Mucosa of rectum (tissue), 2 donors: ENCODE results near the gene CHERP.
A peak's percentile ranks its signal among the peaks of the same experiment; 100 is the strongest.
"Not testable (repeated sequence)": the region's sequence is repeated elsewhere in the genome, so short reads cannot be mapped to it uniquely, and the experiment has no call there.

Experiments
- H3K27ac ChIP-seq, 2 donors: one replicate each; pipeline ENCODE4 v1.7.0; 2013; ENCODE audit warnings: inconsistent platforms in 2 of 2, low read depth in 2 of 2, low read length in 2 of 2
- H3K27me3 ChIP-seq, 2 donors: one replicate each; pipeline ENCODE4 v1.7.0; 2013; ENCODE audit warnings: low read length in 2 of 2; ENCODE audit not compliant: control insufficient read depth in 2 of 2, insufficient read depth in 2 of 2
- H3K36me3 ChIP-seq, 2 donors: one replicate each; pipeline ENCODE4 v1.7.0; 2013; ENCODE audit warnings: low read length in 2 of 2; ENCODE audit not compliant: control insufficient read depth in 2 of 2, insufficient read depth in 2 of 2
- H3K4me1 ChIP-seq, 2 donors: one replicate each; pipeline ENCODE4 v1.7.0; 2013; ENCODE audit warnings: low read length in 2 of 2, mild to moderate bottlenecking in 1 of 2; ENCODE audit not compliant: control insufficient read depth in 2 of 2, insufficient read depth in 2 of 2
- H3K4me3 ChIP-seq, 2 donors: one replicate each; pipeline ENCODE4 v1.7.0; 2013; ENCODE audit warnings: low read length in 2 of 2
- H3K9ac ChIP-seq, 2 donors: one replicate each; pipeline ENCODE4 v1.7.0; 2013; ENCODE audit warnings: low read length in 2 of 2, low read depth in 1 of 2, mild to moderate bottlenecking in 1 of 2
- H3K9me3 ChIP-seq, 2 donors: one replicate each; pipeline ENCODE4 v1.7.0; 2013; ENCODE audit warnings: low read length in 2 of 2; ENCODE audit not compliant: control insufficient read depth in 2 of 2
- donor health status: healthy.
- donor health status: Normal muscosa, but diverticular disease.

CHERP gene

DNA sequence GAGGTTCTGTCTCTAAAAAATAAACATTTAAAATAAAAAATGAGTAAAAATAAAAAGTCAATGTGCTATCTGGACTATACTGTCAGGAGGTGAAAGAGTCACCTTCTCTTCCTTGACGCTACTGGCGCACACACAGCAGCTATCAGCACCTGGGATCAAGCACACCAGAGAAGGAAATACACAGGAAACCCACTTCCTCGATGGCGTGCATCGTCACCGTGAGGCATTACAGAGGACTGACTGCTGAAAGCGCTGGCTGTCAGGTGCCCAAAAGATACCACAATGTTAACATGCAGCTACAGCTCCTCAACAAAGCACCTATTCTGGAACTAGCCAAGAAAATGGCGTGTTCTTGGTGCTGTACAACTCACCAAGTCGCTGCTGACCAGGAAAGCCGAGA is 23.9 kb upstream of the CHERP start:
- no peaks in the 10 kb centered on the region for H3K9me3 ChIP-seq
- peak overlapping the region in 1 of 2 donors; percentile 64 for H3K27ac ChIP-seq
- H3K4me3 ChIP-seq: no peak overlapping the region
- no peaks in the 10 kb centered on the region for H3K27me3 ChIP-seq
- peaks cover 38 to 65% of the 10 kb centered on the region in 2 donors for H3K36me3 ChIP-seq
- no peak overlapping the region for H3K9ac ChIP-seq
- peaks cover 3 to 6% of the 10 kb centered on the region in 2 donors for H3K4me1 ChIP-seq

GRCh38 chr19:16564842-16565241 is 22.6 kb upstream of the CHERP start:
- Histone ChIP-seq H3K27me3 (no peaks in the 10 kb centered on the region), H3K9ac (no peak overlapping the region), H3K27ac (peak overlapping the region in 1 of 2 donors; percentile 17), H3K4me3 (no peak overlapping the region), H3K4me1 (peaks cover 0 to 3% of the 10 kb centered on the region in 2 donors), H3K36me3 (peaks cover 41 to 69% of the 10 kb centered on the region in 2 donors), H3K9me3 (no peaks in the 10 kb centered on the region)

GRCh38 chr19:16562608-16563025 is 20.4 kb upstream of the CHERP start:
- Histone ChIP-seq H3K9ac (no peak overlapping the region), H3K4me1 (peaks cover 0 to 3% of the 10 kb centered on the region in 2 donors), H3K36me3 (peaks cover 40 to 58% of the 10 kb centered on the region in 2 donors), H3K4me3 (no peak overlapping the region), H3K27ac (no peak overlapping the region), H3K27me3 (no peaks in the 10 kb centered on the region), H3K9me3 (no peaks in the 10 kb centered on the region)

DNA sequence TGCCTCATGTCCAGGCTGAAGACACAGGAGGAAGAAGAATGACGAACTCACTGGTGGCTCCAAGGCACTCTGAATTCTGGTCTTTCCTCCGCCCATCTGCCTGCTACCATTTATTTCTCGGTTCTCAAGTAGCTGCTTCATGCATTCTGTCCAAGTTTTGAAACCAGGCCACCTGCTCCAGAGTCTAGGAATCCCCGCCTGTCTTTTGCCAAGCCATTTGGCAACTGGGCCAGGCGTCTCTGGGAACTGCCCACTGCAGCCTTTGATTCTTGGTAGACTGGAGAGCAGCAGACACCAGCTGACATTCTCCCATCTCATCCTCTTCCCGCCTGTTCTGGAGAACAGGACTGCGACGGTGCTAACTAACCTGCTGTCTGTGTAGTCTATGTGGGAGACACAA is 19.1 kb upstream of the CHERP start:
- H3K9ac ChIP-seq: no peak overlapping the region
- peaks cover 0 to 3% of the 10 kb centered on the region in 2 donors for H3K4me1 ChIP-seq
- H3K4me3 ChIP-seq: no peak overlapping the region
- no peaks in the 10 kb centered on the region for H3K27me3 ChIP-seq
- H3K27ac ChIP-seq: no peak overlapping the region
- no peaks in the 10 kb centered on the region for H3K9me3 ChIP-seq
- peaks cover 38 to 58% of the 10 kb centered on the region in 2 donors for H3K36me3 ChIP-seq

GRCh38 chr19:16559780-16560276 is 17.6 kb upstream of the CHERP start:
- H3K4me3 ChIP-seq: no peak overlapping the region
- no peak overlapping the region for H3K9ac ChIP-seq
- H3K27me3 ChIP-seq: no peaks in the 10 kb centered on the region
- H3K9me3 ChIP-seq: no peaks in the 10 kb centered on the region
- H3K36me3 ChIP-seq: peaks cover 41 to 60% of the 10 kb centered on the region in 2 donors
- H3K27ac ChIP-seq: no peak overlapping the region
- peaks cover 0 to 3% of the 10 kb centered on the region in 2 donors for H3K4me1 ChIP-seq

- H3K27me3 ChIP-seq: no peaks in the 10 kb centered on the region
- H3K36me3 ChIP-seq: peaks cover 35 to 43% of the 10 kb centered on the region in 2 donors
- H3K9me3 ChIP-seq: no peaks in the 10 kb centered on the region
- no peaks in the 10 kb centered on the region for H3K4me1 ChIP-seq
- H3K9ac ChIP-seq: no peak overlapping the region
- H3K4me3 ChIP-seq: no peak overlapping the region
- H3K27ac ChIP-seq: no peak overlapping the region
Observed at GRCh38 chr19:16554776-16555175, 12.5 kb upstream of the CHERP start.

- not testable (repeated sequence) for H3K27ac ChIP-seq, H3K4me3 ChIP-seq, H3K9ac ChIP-seq, H3K4me1 ChIP-seq, H3K27me3 ChIP-seq, H3K9me3 ChIP-seq
- H3K36me3 ChIP-seq: peaks cover 29 to 34% of the 10 kb centered on the region in 2 donors
Observed at GRCh38 chr19:16551902-16552301, 9.7 kb upstream of the CHERP start.

- Histone ChIP-seq H3K4me1 (no peaks in the 10 kb centered on the region), H3K27me3 (no peaks in the 10 kb centered on the region), H3K36me3 (peaks cover 15% of the 10 kb centered on the region in 2 donors), H3K27ac (no peak overlapping the region), H3K9me3 (no peaks in the 10 kb centered on the region), H3K4me3 (no peak overlapping the region), H3K9ac (no peak overlapping the region)
Observed at GRCh38 chr19:16548956-16549355, 6.7 kb upstream of the CHERP start.

DNA sequence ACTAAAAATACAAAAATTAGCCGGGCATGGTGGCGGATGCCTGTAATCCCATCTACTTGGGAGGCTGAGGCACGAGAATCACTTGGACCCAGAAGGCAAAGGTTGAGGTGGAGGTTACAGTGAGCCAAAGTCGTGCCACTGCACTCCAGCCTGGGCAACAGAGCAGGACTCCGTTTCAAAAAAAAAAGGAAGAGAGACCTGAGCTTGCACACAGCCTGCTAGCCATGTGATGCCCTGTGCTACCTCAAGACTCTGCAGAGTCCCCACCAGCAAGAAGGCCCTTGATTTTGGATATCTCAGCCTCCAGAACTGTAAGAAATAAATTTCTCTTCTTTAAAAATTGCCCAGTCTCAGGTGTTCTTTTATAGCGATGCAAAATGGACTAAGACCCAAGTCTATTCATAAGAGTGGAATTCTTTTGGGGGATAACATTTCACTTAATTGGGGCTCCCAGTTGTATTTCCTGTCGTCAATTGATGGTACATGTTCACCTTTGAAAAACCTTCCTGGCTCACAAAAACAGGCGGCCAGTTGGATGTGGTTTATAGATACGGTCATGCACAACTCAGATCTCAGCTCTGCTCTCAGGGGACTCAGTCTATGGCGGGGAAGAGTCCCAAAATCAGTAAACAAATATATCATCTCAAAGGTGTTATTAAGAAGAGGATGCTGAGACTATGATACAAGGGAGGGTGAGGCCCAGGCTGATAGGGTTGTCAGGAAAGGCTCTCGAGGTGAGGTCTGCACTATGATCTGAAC is 2.4 kb upstream of the CHERP start:
- H3K4me3 ChIP-seq: no peak overlapping the region
- H3K4me1 ChIP-seq: peaks cover 17 to 19% of the 10 kb centered on the region in 2 donors
- no peak overlapping the region for H3K9ac ChIP-seq
- H3K27ac ChIP-seq: no peak overlapping the region
- H3K36me3 ChIP-seq: peaks cover 2 to 3% of the 10 kb centered on the region in 2 donors
- no peaks in the 10 kb centered on the region for H3K27me3 ChIP-seq
- no peaks in the 10 kb centered on the region for H3K9me3 ChIP-seq

DNA sequence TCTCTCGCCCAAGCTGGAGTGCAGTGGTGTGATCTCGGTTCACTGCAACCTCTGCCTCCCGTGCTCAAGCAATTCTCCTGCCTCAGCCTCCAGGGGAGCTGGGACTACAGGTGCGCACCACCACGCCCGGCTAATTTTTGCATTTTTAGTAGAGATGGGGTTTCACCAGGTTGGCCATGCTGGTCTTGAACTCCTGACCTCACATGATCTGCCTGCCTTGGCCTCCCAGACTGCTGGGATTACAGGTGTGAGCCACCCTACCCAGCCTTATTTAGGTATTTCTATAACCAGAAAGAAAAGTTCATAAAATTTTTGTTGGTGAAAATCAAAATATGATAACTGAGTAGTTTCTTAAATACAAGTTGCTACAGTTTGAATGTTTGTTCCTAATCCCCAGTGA is 1.5 kb upstream of the CHERP start:
- H3K36me3 ChIP-seq, H3K27ac ChIP-seq, H3K27me3 ChIP-seq, H3K9ac ChIP-seq, H3K9me3 ChIP-seq, H3K4me3 ChIP-seq: not testable (repeated sequence)
- peaks cover 17 to 19% of the 10 kb centered on the region in 2 donors for H3K4me1 ChIP-seq
